Nephron progenitor cell (in vitro differentiated cells): ENCODE measurements around the gene URB1.
A peak's percentile ranks its signal among the peaks of the same experiment; 100 is the strongest.

Experiments
- DNase-seq: peaks from one replicate; pipeline ENCODE4 v3.0.0; 2021
- H3K27ac Mint-ChIP-seq: 2 replicates; pipeline ENCODE4 v1.8.0; 2021; ENCODE audit warnings: mild to moderate bottlenecking, moderate library complexity, mixed read lengths
- H3K27me3 Mint-ChIP-seq: 2 replicates; pipeline ENCODE4 v1.8.0; 2021; ENCODE audit warnings: mild to moderate bottlenecking, low read depth, mixed read lengths; ENCODE audit not compliant: poor library complexity
- H3K36me3 Mint-ChIP-seq: 2 replicates; pipeline ENCODE4 v1.8.0; 2021; ENCODE audit warnings: low read depth, mixed read lengths
- H3K4me1 Mint-ChIP-seq: 2 replicates; pipeline ENCODE4 v1.8.0; 2021; ENCODE audit warnings: mixed read lengths
- H3K4me3 Mint-ChIP-seq: 2 replicates; pipeline ENCODE4 v1.8.0; 2021; ENCODE audit warnings: mild to moderate bottlenecking, moderate library complexity, mixed read lengths
- H3K9me3 Mint-ChIP-seq: 2 replicates; pipeline ENCODE4 v1.8.0; 2021; ENCODE audit warnings: mild to moderate bottlenecking, moderate library complexity, mixed read lengths
- CTCF ChIP-seq: fragments of 200-600 bp; sonication (generic); IDR thresholded peaks from 2 replicates; pipeline ENCODE4 v1.5.0; 2021; ENCODE audit warnings: antibody characterized with exemption

The URB1 gene

GRCh38 chr21:32413015-32413504 is 20.2 kb upstream of the URB1 start:
- TF ChIP-seq CTCF: no peak
- Mint-ChIP-seq H3K9me3 (no peaks in the 10 kb centered on the region), H3K27me3 (peaks cover 94% of the 10 kb centered on the region), H3K36me3 (no peaks in the 10 kb centered on the region), H3K4me1 (peaks cover 17% of the 10 kb centered on the region), H3K27ac (no peak overlapping the region), H3K4me3 (peak overlapping the region; percentile 75)
- DNase-seq: peak; percentile 8

GRCh38 chr21:32412162-32413014 is 19.6 kb upstream of the URB1 start, which contains the start of gene EVA1C:
Gene EVA1C (plus strand): TSS chr21:32412706. CDS start chr21:32412854, 148 bp downstream.
- Mint-ChIP-seq H3K4me3 (peak within 1 kb of the TSS; percentile 78), H3K36me3 (no peaks in the 10 kb centered on the region), H3K27me3 (peaks cover 90% of the 10 kb centered on the region), H3K4me1 (peaks cover 17% of the 10 kb centered on the region), H3K27ac (no peak within 1 kb of the TSS), H3K9me3 (no peaks in the 10 kb centered on the region)
- peak; percentile 57 for DNase-seq
- TF ChIP-seq CTCF: no peak

- Mint-ChIP-seq H3K27ac (no peak overlapping the region), H3K36me3 (no peaks in the 10 kb centered on the region), H3K27me3 (peaks cover 88% of the 10 kb centered on the region), H3K4me3 (peak overlapping the region; percentile 78), H3K9me3 (no peaks in the 10 kb centered on the region), H3K4me1 (peaks cover 17% of the 10 kb centered on the region)
- TF ChIP-seq CTCF: no peak
- DNase-seq: peak; percentile 41
Observed at GRCh38 chr21:32411350-32412161, 18.7 kb upstream of the URB1 start.

GRCh38 chr21:32410916-32411315 is 18.1 kb upstream of the URB1 start:
- no peaks in the 10 kb centered on the region for H3K36me3 Mint-ChIP-seq
- H3K27ac Mint-ChIP-seq: no peak overlapping the region
- peaks cover 82% of the 10 kb centered on the region for H3K27me3 Mint-ChIP-seq
- H3K4me3 Mint-ChIP-seq: peak overlapping the region; percentile 64
- H3K9me3 Mint-ChIP-seq: no peaks in the 10 kb centered on the region
- no peak for DNase-seq
- peaks cover 16% of the 10 kb centered on the region for H3K4me1 Mint-ChIP-seq
- no peak for TF ChIP-seq CTCF

- TF ChIP-seq CTCF: no peak
- H3K36me3 Mint-ChIP-seq: no peaks in the 10 kb centered on the region
- no peak overlapping the region for H3K27ac Mint-ChIP-seq
- H3K4me1 Mint-ChIP-seq: peaks cover 11% of the 10 kb centered on the region
- H3K9me3 Mint-ChIP-seq: no peaks in the 10 kb centered on the region
- H3K4me3 Mint-ChIP-seq: no peak overlapping the region
- H3K27me3 Mint-ChIP-seq: peaks cover 76% of the 10 kb centered on the region
- DNase-seq: no peak
Observed at GRCh38 chr21:32410291-32410690, 17.5 kb upstream of the URB1 start.
